HT1080 (cell line): Measurements from ENCODE around the gene MECR. TPM values are rescaled to one million over a fixed set of nuclear protein-coding genes. Genes with fewer than 3 reads are reported as not detected.

Source experiments
- DNase-seq: peaks from one replicate; pipeline ENCODE4 v3.0.0-alpha.2; 2015; ENCODE audit warnings: low read depth
- total RNA-seq: library from RNA; depleted of rRNA; stranded (reverse); fragments of >200 nt; shearing (Covaris generic); gene quantifications from 2 replicates; pipeline ENCODE4 v1.2.3, GENCODE V29; 2014

The MECR gene
- total RNA-seq, 1 experiment from 2014 or later, result 34.4 TPM

- no peak for DNase-seq
These were observed 25.7 kb upstream of the MECR start for GRCh38 chr1:29256394-29256793.

- no peak for DNase-seq
These were observed 24.5 kb upstream of the MECR start for GRCh38 chr1:29255134-29255666.

- no peak for DNase-seq
These were observed 23.6 kb upstream of the MECR start for GRCh38 chr1:29254346-29254745.

DNA sequence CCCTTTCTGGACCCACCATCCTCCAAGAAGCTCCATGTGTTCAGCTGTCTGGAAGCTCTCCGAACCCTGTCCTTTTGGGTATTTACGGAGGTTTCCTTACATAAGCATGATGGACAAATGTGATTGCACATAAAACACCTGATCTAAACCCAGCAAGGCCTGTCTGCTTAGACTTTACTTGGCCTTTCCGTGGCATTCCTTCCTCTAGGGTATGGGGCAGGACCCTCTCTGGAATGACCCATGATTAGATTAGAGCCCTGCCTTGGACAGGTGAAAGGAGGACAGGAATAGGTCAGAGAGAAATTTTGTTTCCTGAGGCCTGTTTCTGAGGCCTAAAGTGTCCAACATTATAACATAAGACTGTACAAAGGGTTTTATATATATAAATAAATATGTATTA is 22.4 kb upstream of the MECR start:
- DNase-seq, result no peak

GRCh38 chr1:29251164-29252124 is 20.7 kb upstream of the MECR start:
- peak; percentile 59 for DNase-seq

DNA sequence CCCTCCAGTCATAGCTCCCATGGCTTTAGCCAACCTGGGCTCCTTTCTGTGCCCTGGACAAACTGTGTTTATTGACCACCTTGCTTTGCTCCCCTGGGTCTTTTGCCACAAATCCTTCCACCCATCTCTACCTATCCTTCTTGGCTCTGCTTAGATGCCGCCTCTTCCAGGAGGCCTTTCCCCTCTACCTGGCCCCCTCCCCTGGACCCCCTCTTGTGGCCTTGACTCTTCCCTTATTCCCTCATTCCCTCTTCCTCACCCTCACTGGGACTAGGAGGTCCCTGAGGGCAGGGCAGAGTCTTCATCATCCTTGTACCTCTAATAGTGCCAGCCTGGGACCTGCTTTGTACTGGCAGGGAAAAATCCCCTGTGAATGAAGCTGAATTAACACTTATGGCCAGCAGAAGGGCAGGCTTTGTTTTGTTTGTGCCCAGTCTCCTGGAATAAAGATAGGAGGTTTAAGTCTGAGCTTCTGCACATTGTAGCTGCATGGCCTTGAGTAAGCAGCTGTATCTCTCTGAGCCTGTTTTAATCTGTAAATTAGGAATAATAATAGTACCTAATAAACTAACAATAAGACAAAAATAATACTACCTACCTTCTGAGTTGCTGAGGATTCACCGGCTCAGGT is 19.3 kb upstream of the MECR start:
- no peak for DNase-seq

DNA sequence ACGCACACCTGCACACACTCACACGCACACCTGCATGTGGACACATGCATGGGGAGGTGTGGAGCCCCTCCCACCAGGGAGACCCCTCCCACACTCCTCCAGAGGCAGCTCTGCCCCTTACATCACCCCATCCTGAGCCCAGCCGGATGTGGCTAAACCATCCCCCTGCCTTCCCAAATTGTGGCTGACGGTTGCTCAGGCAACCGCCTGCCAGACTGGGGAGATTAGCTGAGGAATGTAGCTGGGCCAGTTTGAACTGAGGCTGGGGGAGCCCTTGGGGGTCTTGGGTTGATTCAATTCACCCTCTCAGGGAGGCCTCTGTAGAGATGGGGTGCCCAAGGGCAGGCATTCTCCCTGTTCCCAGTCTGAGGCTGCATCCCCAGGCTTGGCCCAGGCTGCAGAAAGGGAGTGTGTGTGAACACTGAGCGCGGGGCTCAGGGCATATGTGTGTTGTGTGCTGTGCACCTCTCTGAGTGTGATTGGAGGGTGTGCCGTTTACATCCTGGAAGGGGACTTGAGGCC is 18.5 kb upstream of the MECR start:
- DNase-seq, result peak; percentile 76

DNA sequence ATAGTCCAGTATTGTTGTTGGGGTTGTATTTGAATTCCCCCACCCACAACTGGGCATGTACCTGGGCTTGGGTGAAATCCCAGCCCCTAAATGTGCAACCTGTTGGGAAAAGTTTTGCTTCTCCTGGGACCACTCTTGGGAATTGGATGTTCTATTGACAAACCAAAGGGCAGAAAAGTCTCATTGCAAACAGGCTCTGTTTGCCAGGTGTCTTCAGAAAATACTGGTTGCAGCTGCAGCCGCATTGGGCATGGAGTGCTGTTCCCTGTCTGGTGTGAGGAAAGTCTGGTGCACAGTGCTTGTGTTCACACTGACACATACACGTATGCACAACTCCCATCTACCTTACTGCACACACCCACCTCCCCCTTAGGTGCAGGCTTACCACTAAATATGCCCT is 17.7 kb upstream of the MECR start:
- DNase-seq, result no peak

- no peak for DNase-seq
These were observed 17.0 kb upstream of the MECR start for GRCh38 chr1:29247571-29248273.

DNA sequence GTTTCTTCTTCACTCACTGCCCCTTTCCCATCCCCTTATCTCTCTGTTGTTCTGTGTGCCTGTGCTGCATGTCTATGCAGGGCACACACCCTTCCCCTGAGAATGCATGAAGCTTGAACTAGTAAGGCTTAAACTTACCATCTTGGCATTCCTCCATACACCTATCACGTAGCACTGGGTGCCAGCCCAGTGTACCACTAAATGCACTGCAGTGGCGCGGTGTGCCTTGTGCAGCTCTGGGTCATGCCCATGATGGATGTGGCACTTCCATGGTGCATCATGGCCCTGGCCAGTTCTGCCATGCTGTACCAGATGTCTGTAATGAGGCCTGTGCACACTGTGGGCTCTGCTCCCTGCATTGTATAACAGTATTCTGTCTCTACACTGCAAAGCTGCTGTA is 16.3 kb upstream of the MECR start:
- no peak for DNase-seq

- peak; percentile 50 for DNase-seq
These were observed 15.1 kb upstream of the MECR start for GRCh38 chr1:29245876-29246275.

GRCh38 chr1:29245261-29245660 is 14.5 kb upstream of the MECR start:
- DNase-seq, result no peak

GRCh38 chr1:29243871-29244200 is 13.1 kb upstream of the MECR start:
- DNase-seq, result peak; percentile 83

GRCh38 chr1:29243023-29243870 is 12.5 kb upstream of the MECR start:
- DNase-seq, result no peak

- DNase-seq, result no peak
These were observed 10.3 kb upstream of the MECR start for GRCh38 chr1:29240986-29241385.

DNA sequence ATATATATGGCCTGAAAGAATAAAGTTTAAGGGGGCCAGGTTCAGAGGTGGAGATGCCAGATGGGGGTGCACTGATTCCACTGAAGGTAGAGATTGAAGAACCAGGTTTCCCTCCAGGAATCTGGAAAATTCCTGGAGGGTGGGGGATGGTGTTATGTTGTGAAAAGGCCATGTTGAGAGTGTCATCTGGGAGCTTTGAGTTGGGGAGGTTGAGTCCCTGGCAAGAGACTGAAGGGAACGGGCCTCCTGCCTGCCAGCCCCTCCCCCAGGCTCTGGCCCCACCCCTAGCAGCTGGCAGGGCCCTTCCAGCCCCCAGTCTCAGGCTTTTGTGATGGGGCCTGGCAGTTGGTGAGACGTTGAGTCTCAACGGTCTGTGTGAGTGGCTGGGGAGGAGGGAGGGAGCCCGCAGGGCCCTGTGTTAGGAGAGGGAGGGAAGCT is 9.7 kb upstream of the MECR start:
- no peak for DNase-seq

GRCh38 chr1:29239142-29239541 is 8.4 kb upstream of the MECR start:
- DNase-seq, result peak; percentile 40

DNA sequence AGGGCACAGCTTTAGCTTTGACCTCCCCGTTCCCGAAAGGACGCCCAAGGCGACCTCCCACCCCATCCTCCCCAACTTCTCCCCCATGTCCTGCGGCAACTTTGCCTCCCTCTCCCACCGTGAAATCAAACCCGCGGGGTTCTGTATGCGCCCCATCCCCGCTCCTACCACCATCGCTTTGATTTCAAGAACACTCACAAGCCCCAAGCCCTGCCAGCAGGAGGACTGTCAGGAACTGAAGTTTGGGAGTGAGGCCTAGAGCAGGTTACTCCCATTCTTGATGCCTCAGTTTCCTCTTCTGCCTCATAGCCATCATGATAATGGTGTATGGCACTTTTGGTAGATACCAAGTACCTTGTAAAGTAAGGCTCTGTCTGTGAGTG is 7.9 kb upstream of the MECR start:
- no peak for DNase-seq

GRCh38 chr1:29237852-29238619 is 7.3 kb upstream of the MECR start:
- DNase-seq, result no peak
